Stimulated activated naive CD4-positive, alpha-beta T cell treated with Interleukin-2 at 50 U/mL for 16 hours (primary cell): ENCODE measurements around the gene OPCML.

Experiments
- DNase-seq: peaks from one replicate; lab custom pipeline; 2025; lab: John Stamatoyannopoulos, UW

OPCML gene

DNA sequence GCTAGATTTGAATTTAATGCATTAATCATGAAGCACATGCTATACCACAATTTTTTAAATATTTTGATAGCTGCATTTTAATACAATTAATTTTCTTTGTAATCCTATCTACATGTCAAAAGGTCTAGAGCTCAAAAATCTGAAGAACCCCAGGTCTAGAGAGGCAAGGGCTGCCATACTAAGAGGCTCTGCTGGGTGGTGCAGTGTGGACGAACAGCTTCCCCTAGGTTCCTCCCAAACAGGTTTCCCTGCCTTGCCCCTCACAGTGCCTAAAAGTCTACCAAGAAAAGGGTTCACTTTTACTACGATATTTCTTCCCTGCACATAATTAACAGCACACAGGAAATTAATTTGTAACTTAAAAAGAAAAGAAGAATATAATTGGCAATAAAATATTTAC lies 681.1 kb downstream of the OPCML start:
- no peak for DNase-seq

DNA sequence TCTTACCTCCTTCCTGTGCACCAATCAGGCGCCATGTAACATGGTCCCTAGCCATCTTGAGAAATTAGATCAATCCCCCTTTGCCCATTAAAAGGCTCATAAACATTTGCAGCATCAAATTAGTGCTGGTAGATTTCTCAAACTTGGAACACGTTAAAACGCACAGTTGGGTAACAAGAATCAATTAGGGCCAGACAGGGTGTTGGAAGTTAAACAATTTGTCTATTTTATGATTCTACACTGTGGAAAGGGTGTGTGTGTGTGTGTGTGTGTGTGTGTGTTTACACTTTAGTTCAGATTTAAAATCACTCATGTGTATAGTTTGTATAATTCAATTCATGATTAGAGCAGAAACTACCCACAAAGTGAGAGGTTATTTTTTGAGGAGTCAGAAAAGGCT lies 682.0 kb downstream of the OPCML start:
- DNase-seq, result no peak

DNA sequence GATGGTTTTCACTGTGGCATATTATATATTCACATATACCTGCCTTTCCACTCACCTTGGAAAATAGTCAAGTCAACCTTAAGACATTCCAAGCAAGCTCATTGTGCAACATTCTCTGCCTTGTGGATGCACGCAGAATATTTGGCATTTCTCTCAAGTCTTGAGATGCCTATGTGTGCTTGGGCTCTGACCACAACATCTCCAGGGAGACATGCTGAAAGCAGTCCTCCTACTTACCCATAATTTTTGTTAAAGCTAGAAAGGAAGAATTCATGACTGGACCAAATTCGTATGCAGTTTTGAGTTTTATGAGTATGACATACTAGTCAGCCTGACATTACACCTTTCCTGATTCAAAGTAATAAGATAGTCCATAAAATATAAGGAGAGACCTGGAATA lies 684.0 kb downstream of the OPCML start:
- no peak for DNase-seq

GRCh38 chr11:132846075-132846474 lies 686.2 kb downstream of the OPCML start:
- no peak for DNase-seq

GRCh38 chr11:132844956-132845696 lies 687.2 kb downstream of the OPCML start:
- DNase-seq, result no peak

GRCh38 chr11:132840660-132841059 lies 691.6 kb downstream of the OPCML start:
- DNase-seq, result no peak

DNA sequence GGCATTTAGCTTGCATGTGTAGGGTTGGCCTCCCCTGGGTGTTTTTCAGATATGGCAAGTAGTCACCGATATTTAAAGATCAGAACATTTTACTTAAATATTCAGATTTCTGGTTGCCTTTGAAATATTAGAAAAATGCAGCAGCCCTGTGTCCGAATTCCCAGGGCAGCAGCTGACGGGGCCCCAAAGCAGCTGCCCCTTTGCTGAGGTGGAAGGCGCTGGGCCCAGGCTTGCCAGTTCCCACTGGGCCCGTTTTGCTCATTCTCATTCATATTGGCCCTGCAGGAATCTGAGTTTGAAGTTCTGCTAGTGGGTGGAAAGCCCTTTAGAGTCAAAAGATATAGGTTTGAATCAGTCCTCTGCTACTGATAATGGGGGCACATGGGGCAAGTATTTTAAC lies 692.1 kb downstream of the OPCML start:
- DNase-seq, result no peak

DNA sequence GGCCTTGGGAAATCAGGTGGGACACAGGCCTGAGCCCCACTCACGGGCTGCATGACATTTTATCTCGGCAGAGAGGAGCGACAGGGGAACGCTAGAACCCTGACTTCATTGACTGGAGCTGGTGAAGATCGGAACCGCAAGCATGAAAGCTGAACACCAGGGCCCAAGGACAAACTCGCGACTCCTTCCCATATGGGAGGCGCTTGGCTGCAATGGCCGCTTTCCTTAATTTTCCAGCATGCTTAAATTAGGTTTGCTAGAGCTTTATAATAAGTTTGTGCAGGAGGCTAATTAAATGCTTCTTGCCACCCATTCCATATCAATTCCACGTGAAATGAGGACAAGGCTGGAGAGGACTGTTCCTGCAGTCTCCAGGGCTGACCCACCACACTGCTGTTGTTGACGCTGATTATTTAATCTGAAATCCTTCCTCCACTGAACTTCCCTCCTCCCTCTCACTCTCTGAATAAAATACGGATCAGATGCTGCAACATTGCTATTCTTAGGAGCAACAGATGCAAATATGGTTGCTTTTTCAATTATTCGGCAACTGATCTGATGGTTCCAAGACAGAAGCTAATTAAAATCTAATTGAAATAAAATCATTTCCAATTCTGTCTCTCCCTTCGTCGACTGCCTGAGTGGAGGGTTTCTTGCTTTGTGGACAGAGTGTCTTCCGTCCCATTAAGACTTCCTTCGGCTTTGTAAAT lies 692.9 kb downstream of the OPCML start:
- DNase-seq, result no peak

DNA sequence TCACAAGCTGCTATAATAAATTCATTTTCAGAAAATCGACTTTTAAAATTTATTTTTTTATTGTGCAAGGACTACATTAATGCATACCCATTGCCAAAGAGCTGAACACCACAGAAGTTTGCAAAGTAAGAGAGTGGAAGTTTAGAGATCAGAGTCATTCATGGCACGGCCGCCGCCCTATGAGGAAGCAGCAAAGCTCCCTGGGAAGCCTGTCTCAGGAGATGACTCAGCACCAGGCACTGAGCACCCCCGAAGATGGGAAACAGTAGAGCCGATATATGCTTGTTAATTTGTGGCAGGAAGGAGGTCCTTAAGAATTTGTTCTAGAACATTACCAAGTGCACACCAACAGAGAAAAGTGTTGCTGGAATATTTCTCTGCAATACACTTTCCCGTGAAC lies 693.7 kb downstream of the OPCML start:
- no peak for DNase-seq

GRCh38 chr11:132831272-132831671 lies 701.0 kb downstream of the OPCML start:
- DNase-seq, result no peak

- DNase-seq, result no peak
Measured at GRCh38 chr11:132824642-132825041, 707.7 kb downstream of the OPCML start.

- no peak for DNase-seq
Measured at GRCh38 chr11:132822276-132822675, 710.0 kb downstream of the OPCML start.

GRCh38 chr11:132821499-132821898 lies 710.8 kb downstream of the OPCML start:
- no peak for DNase-seq

DNA sequence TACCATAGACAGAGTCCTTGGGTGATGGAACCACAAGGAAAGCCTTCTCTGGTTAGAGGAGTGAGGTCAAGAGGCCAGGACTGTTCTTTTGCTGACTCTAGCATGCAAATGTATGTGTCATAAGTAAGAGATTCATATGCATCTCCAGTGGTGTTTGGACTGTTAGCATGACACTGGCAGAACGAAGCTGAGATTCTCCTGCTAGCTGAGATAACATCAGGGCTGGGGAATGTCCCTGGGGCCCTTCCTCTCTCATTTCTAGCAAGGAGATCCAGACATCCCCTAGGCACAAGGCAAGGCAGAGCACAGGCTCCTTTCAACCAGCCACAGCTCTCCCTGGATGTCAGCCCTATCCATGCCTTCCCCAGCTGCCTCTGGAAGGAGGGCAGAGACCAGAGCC lies 711.3 kb downstream of the OPCML start:
- DNase-seq, result no peak

DNA sequence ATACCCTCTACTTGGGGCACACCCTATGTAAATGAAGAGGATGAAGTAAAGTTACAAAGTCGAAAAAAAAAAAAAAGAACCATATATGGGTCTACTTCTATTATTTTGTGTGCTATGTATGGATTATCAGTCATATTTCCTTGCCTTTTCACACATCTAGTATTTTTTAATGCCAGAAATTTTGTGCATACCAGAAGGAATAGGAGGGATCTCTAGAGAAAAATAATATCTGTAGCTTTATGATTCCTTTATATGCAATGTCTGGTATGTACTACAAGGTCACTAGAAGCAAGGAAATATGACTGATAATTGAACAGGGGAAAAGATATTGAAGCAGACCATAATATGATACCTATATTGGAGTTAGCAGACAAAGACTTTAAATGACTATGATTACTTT lies 713.4 kb downstream of the OPCML start:
- DNase-seq, result no peak

DNA sequence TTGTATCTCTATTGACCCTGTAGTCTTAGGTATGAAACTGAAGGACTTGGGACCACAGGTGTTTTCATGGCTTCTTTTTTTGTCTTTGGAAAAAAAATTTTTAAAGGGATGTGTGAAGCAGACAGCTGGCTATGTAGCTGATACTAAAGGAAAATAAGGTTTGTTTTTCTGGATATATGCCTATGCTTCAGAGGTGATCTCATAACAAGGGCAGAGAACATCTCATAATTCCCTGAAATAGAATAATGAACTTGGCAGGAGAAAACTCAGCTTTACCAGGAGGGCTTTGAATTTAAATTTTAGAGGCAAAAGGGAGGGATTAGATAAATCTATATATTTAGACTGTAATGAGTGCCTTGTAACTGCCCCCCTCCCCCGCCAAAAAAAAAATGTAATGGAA lies 714.9 kb downstream of the OPCML start:
- no peak for DNase-seq

- no peak for DNase-seq
Measured at GRCh38 chr11:132814410-132814809, 717.9 kb downstream of the OPCML start.

DNA sequence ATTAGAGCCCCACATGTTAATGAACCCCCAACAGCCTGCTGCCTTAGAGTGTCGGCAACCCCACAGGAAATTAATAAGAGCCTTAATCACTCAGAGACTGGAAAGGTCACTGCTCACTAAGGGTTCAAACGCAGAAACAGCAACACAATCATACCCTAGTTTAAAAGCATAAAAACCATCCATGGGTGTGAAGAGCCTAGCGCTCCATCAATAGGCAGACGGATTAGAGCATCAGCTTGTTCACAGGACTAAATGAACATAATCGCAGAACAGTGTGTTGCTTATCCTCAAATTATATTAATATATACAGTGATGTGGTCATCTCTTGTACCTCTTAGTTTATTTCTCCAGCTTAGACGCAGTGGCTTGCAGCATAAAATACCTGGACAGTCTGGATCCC lies 720.7 kb downstream of the OPCML start:
- no peak for DNase-seq

GRCh38 chr11:132809070-132809469 lies 723.2 kb downstream of the OPCML start:
- no peak for DNase-seq

GRCh38 chr11:132804258-132804657 lies 728.0 kb downstream of the OPCML start:
- DNase-seq, result no peak

- no peak for DNase-seq
Measured at GRCh38 chr11:132803436-132803835, 728.9 kb downstream of the OPCML start.

- no peak for DNase-seq
Measured at GRCh38 chr11:132802947-132803346, 729.4 kb downstream of the OPCML start.

- DNase-seq, result no peak
Measured at GRCh38 chr11:132793831-132794230, 738.5 kb downstream of the OPCML start.
